CD14-positive monocyte (primary cell): ENCODE measurements around the gene PTGDR2. TPM values are rescaled to one million over a fixed set of nuclear protein-coding genes. Genes with fewer than 3 reads are reported as not detected.
A peak's percentile ranks its signal among the peaks of the same experiment; 100 is the strongest.

ENCODE experiments used
- DNase-seq, 3 donors: peaks; one replicate each; pipeline ENCODE4 v3.0.0-alpha.2; 2011 to 2022
- H2AFZ ChIP-seq: 2 replicates; pipeline ENCODE4 v1.6.0; 2012; ENCODE audit warnings: mild to moderate bottlenecking, low read depth, low read length, inconsistent platforms; ENCODE audit not compliant: insufficient read depth, poor library complexity, severe bottlenecking
- H3K27ac ChIP-seq, 2 donors: 1 replicate in 1 of 2; 2 replicates in 1 of 2; pipeline ENCODE4 v1.5.1; 2012 to 2013; ENCODE audit warnings: low read length in 2 of 2, control low read depth in 1 of 2, inconsistent platforms in 1 of 2, low read depth in 1 of 2, mild to moderate bottlenecking in 1 of 2
- H3K27me3 ChIP-seq, 2 donors: one replicate each; pipeline versions ENCODE4 v1.6.0 to v1.6.1; 2011 to 2013; ENCODE audit warnings: low read length in 2 of 2; ENCODE audit not compliant: control insufficient read depth in 2 of 2, insufficient read depth in 2 of 2
- H3K36me3 ChIP-seq, 2 donors: replicated peaks in 1 of 2; 1 replicate in 1 of 2; 2 replicates in 1 of 2; pipeline versions ENCODE4 v1.5.1 to v1.6.1; 2012 to 2013; ENCODE audit warnings: low read length in 2 of 2, control low read depth in 1 of 2, inconsistent platforms in 1 of 2, mild to moderate bottlenecking in 1 of 2; ENCODE audit not compliant: insufficient read depth in 2 of 2, control insufficient read depth in 1 of 2
- H3K4me1 ChIP-seq, 2 donors: 1 replicate in 1 of 2; 2 replicates in 1 of 2; pipeline versions ENCODE4 v1.5.1 to v1.6.1; 2012 to 2013; ENCODE audit warnings: low read length in 2 of 2, control low read depth in 1 of 2, inconsistent platforms in 1 of 2, mild to moderate bottlenecking in 1 of 2, moderate library complexity in 1 of 2; ENCODE audit not compliant: insufficient read depth in 2 of 2, control insufficient read depth in 1 of 2
- H3K4me2 ChIP-seq: replicated peaks from 2 replicates; pipeline ENCODE3; 2012; ENCODE audit warnings: low read length, moderate library complexity, mild to moderate bottlenecking; ENCODE audit not compliant: poor library complexity, severe bottlenecking; ENCODE audit errors: extremely low read depth
- H3K4me3 ChIP-seq, 3 experiments: fragments of 200-600 bp in 1 of 3; sonication (generic) in 1 of 3; replicated peaks in 1 of 3; 1 replicate in 2 of 3; 2 replicates in 1 of 3; pipeline ENCODE4 v1.5.1; 2011 to 2013; ENCODE audit warnings: low read length in 3 of 3, mild to moderate bottlenecking in 3 of 3, control low read depth in 2 of 3, low read depth in 2 of 3, inconsistent platforms in 1 of 3, moderate library complexity in 1 of 3
- H3K79me2 ChIP-seq: 2 replicates; pipeline ENCODE4 v1.6.0; 2012; ENCODE audit warnings: mild to moderate bottlenecking, control low read depth, inconsistent platforms, low read length, moderate library complexity; ENCODE audit not compliant: insufficient read depth
- H3K9ac ChIP-seq: 2 replicates; pipeline ENCODE4 v1.6.0; 2017; ENCODE audit warnings: low read length, mild to moderate bottlenecking; ENCODE audit not compliant: insufficient read depth, poor library complexity, severe bottlenecking
- H3K9me3 ChIP-seq, 2 donors: replicated peaks in 1 of 2; 1 replicate in 1 of 2; 2 replicates in 1 of 2; pipeline versions ENCODE4 v1.5.1 to v1.6.1; 2012 to 2013; ENCODE audit warnings: low read length in 2 of 2, control low read depth in 1 of 2; ENCODE audit not compliant: control insufficient read depth in 1 of 2, insufficient read depth in 1 of 2
- H4K20me1 ChIP-seq: 2 replicates; pipeline ENCODE4 v1.6.0; 2012; ENCODE audit warnings: mild to moderate bottlenecking, low read length, control low read depth, moderate library complexity; ENCODE audit not compliant: insufficient read depth
- H3K27ac Mint-ChIP-seq, 7 donors: one replicate each; pipeline ENCODE4 v1.8.0; 2020; ENCODE audit warnings: mild to moderate bottlenecking in 7 of 7, mixed read lengths in 7 of 7, moderate library complexity in 6 of 7, inconsistent platforms in 2 of 7
- H3K27me3 Mint-ChIP-seq, 3 donors: one replicate each; pipeline ENCODE4 v1.8.0; 2021 to 2022; ENCODE audit warnings: low read depth in 3 of 3, mild to moderate bottlenecking in 3 of 3, mixed read lengths in 3 of 3, moderate library complexity in 3 of 3, inconsistent platforms in 1 of 3
- H3K36me3 Mint-ChIP-seq, 2 donors: one replicate each; pipeline ENCODE4 v1.8.0; 2020; ENCODE audit warnings: mixed read lengths in 2 of 2, inconsistent platforms in 1 of 2, mild to moderate bottlenecking in 1 of 2
- H3K4me1 Mint-ChIP-seq: one replicate; pipeline ENCODE4 v1.8.0; 2020; ENCODE audit warnings: mild to moderate bottlenecking, mixed read lengths
- H3K4me3 Mint-ChIP-seq, 2 donors: one replicate each; pipeline ENCODE4 v1.8.0; 2020; ENCODE audit warnings: mild to moderate bottlenecking in 2 of 2, mixed read lengths in 2 of 2, moderate library complexity in 1 of 2
- H3K9me3 Mint-ChIP-seq, 7 donors: one replicate each; pipeline ENCODE4 v1.8.0; 2020 to 2022; ENCODE audit warnings: mixed read lengths in 7 of 7, mild to moderate bottlenecking in 6 of 7, moderate library complexity in 6 of 7, inconsistent platforms in 2 of 7
- CTCF ChIP-seq: fragments of 200-600 bp; IDR thresholded peaks from one replicate; pipeline ENCODE4 v1.8.0; 2022; ENCODE audit warnings: antibody characterized with exemption, mild to moderate bottlenecking
- WGBS: methylation state at CpG from one replicate; pipeline ENCODE4 v1.1.5; 2013; ENCODE audit warnings: missing lambda C conversion rate; ENCODE audit not compliant: insufficient coverage; 5-methylcytosine and 5-hydroxymethylcytosine counted together
- intact Hi-C, 2 donors: fragments of 100-400 bp; cut with micrococcal nuclease; formaldehyde crosslinking; loops; one replicate each; pipeline versions ENCODE4 v1.15.0 to v1.15.1; 2023
- polyA plus RNA-seq, 3 donors: library from polyadenylated mRNA; depleted of rRNA in 1 of 3; unstranded in 2 of 3; stranded (reverse) in 1 of 3; fragments of 300-500 nt in 2 of 3; fragments of >200 nt in 1 of 3; fragmentation: Illumina TruSeq in 2 of 3; gene quantifications; 1 replicate in 2 of 3; 2 replicates in 1 of 3; pipeline ENCODE4 v1.2.3, GENCODE V29; 2012 to 2021

Gene PTGDR2
- polyA plus RNA-seq, 3 donors: 0.32 to 0.65 (median 0.46) TPM

- Histone ChIP-seq H3K4me2 (peak overlapping the region; percentile 95), H3K36me3 (peaks cover 19 to 20% of the 10 kb centered on the region in 2 donors), H3K27ac (peak overlapping the region in 1 of 2 donors; percentile 10), H3K27me3 (no peaks in the 10 kb centered on the region), H3K79me2 (peaks cover 31% of the 10 kb centered on the region), H3K9me3 (no peaks in the 10 kb centered on the region), H3K4me1 (peaks cover 33 to 46% of the 10 kb centered on the region in 2 donors), H2AFZ (no peak overlapping the region), H3K9ac (no peak overlapping the region), H3K4me3 (peak overlapping the region in 1 of 3 experiments; percentile 91), H4K20me1 (no peaks in the 10 kb centered on the region)
- Mint-ChIP-seq H3K27ac (peak overlapping the region in 3 of 7 donors; percentile 21 to 55 (median 24)), H3K4me3 (peak overlapping the region; percentile 32 to 90), H3K36me3 (peaks cover 29 to 30% of the 10 kb centered on the region in 2 donors), H3K27me3 (peaks cover 0 to 4% (median 0%) of the 10 kb centered on the region in 3 donors), H3K9me3 (no peaks in the 10 kb centered on the region), H3K4me1 (peaks cover 49% of the 10 kb centered on the region)
- TF ChIP-seq CTCF: no peak
- intact Hi-C loops: loop anchor here in 1 of 2 donors (5.0 kb wide), 1 partner anchor 63 kb away; the partner anchor contains the start of gene PRPF19
- WGBS: 90% methylated on average over 6 of the region's 10 CpGs
- DNase-seq: no peak
Observed at GRCh38 chr11:60844045-60844869, 11.5 kb downstream of the PTGDR2 start.

GRCh38 chr11:60842668-60843600 is 12.8 kb downstream of the PTGDR2 start:
- Histone ChIP-seq H3K9ac (peak overlapping the region; percentile 78), H2AFZ (peak overlapping the region; percentile 98), H3K27ac (peak overlapping the region; percentile 56 to 85), H3K36me3 (peaks cover 6 to 10% of the 10 kb centered on the region in 2 donors), H3K27me3 (no peaks in the 10 kb centered on the region), H3K4me2 (peak overlapping the region; percentile 95), H3K4me1 (peaks cover 33 to 41% of the 10 kb centered on the region in 2 donors), H3K4me3 (peak overlapping the region; percentile 71 to 91 (median 89)), H3K79me2 (peaks cover 31% of the 10 kb centered on the region), H3K9me3 (no peaks in the 10 kb centered on the region), H4K20me1 (no peaks in the 10 kb centered on the region)
- Mint-ChIP-seq H3K27ac (peak overlapping the region; percentile 68 to 92 (median 86)), H3K27me3 (peaks cover 0 to 5% (median 0%) of the 10 kb centered on the region in 3 donors), H3K36me3 (peaks cover 18% of the 10 kb centered on the region in 2 donors), H3K4me1 (peaks cover 43% of the 10 kb centered on the region), H3K4me3 (peak overlapping the region; percentile 86 to 90), H3K9me3 (no peaks in the 10 kb centered on the region)
- TF ChIP-seq CTCF: no peak
- 4% methylated on average over 15 of the region's 23 CpGs for WGBS
- intact Hi-C loops: loop anchor here in 1 of 2 donors (5.0 kb wide), 1 partner anchor 64 kb away; the partner anchor contains the start of gene PRPF19
- DNase-seq: peak in 1 of 3 donors; percentile 39
